ENCODE measurements around the gene HNRNPA0. TPM values are rescaled to one million over a fixed set of nuclear protein-coding genes. Genes with fewer than 3 reads are reported as not detected.

Gene HNRNPA0
- total RNA-seq, 1 experiment from 2014 or later, result 33.3 TPM

- POLR2A ChIA-PET, result no interaction called here
- DNase-seq (ENCODE audit: low read depth, low spot score), result no peak
- TF ChIP-seq TCF7L2 (IDR thresholded peaks at IDR 0.05; ENCODE audit: low read depth, low read length) (0 out of 2 replicates have a peak, but pooled peaks have one; percentile 40), REST (IDR thresholded peaks at IDR 0.05; ENCODE audit: insufficient read depth in 1 of 2, low read depth in 2 of 2, low read length in 1 of 2) (no peak)
Measured at GRCh38 chr5:137796279-137796678, 42.1 kb upstream of the HNRNPA0 start.

GRCh38 chr5:137794863-137795262 lies 40.7 kb upstream of the HNRNPA0 start:
- POLR2A ChIA-PET, result no interaction called here
- in situ Hi-C loops (cut with HindIII; ENCODE audit: low pct_unique_long_range_greater_than_20kb, low sequenced_read_pairs), result no loop called here
- CTCF ChIA-PET, result no interaction called here

More at GRCh38 chr5:137796279-137796678, 42.1 kb upstream of the HNRNPA0 start:
- H3K9me3 ChIP-seq (ENCODE audit: control insufficient read depth, insufficient read depth, low read depth, low read length), result no peaks in the 10 kb centered on the region
- in situ Hi-C loops (cut with HindIII; ENCODE audit: low pct_unique_long_range_greater_than_20kb, low sequenced_read_pairs), result no loop called here
- H3K4me3 ChIP-seq (ENCODE audit: low read depth in 2 of 2, low read length in 2 of 2), result no peak overlapping the region
- no TSS peak for BruUV-seq (replicated peaks)
- no peaks in the 10 kb centered on the region; the same call in none of the 2 replicates for H3K27me3 ChIP-seq (ENCODE audit: control insufficient read depth, insufficient read depth, low read length)
- ATAC-seq, result no peak
- CTCF ChIA-PET, result no interaction called here
- H3K36me3 ChIP-seq (ENCODE audit: control insufficient read depth, insufficient read depth, low read length), result no peaks in the 10 kb centered on the region
- H3K27ac ChIP-seq (ENCODE audit: low read length), result no peak overlapping the region
- intact Hi-C loops (cut with micrococcal nuclease; ENCODE audit: unreplicated experiment), result no loop called here
- no peaks in the 10 kb centered on the region for H3K4me1 ChIP-seq (ENCODE audit: control insufficient read depth, insufficient read depth, low read length)

More at GRCh38 chr5:137794863-137795262, 40.7 kb upstream of the HNRNPA0 start:
- Histone ChIP-seq H3K9me3 (ENCODE audit: control insufficient read depth, insufficient read depth, low read depth, low read length) (no peaks in the 10 kb centered on the region), H3K4me1 (ENCODE audit: control insufficient read depth, insufficient read depth, low read length) (no peaks in the 10 kb centered on the region), H3K27ac (ENCODE audit: low read length) (no peak overlapping the region), H3K27me3 (ENCODE audit: control insufficient read depth, insufficient read depth, low read length) (no peaks in the 10 kb centered on the region), H3K36me3 (ENCODE audit: control insufficient read depth, insufficient read depth, low read length) (no peaks in the 10 kb centered on the region), H3K4me3 (ENCODE audit: low read depth in 2 of 2, low read length in 2 of 2) (no peak overlapping the region)
- intact Hi-C loops (cut with micrococcal nuclease; ENCODE audit: unreplicated experiment), result no loop called here
- TF ChIP-seq REST (IDR thresholded peaks at IDR 0.05; ENCODE audit: insufficient read depth in 1 of 2, low read depth in 2 of 2, low read length in 1 of 2) (no peak), CTCF (IDR thresholded peaks at IDR 0.05) (no peak), TCF7L2 (IDR thresholded peaks at IDR 0.05; ENCODE audit: low read depth, low read length) (no peak), POLR2AphosphoS5 (IDR thresholded peaks at IDR 0.05; ENCODE audit: low read depth, low read length) (no peak), SIN3A (IDR thresholded peaks at IDR 0.05; ENCODE audit: borderline replicate concordance, insufficient read depth, low read depth, low read length) (no peak)
- BruUV-seq (replicated peaks), result no TSS peak
- ATAC-seq (no peak), DNase-seq (ENCODE audit: low read depth, low spot score) (no peak)

Data from Panc1 (cell line).